NT2/D1 (cell line): ENCODE data around the gene FBXL17.

Experiments
- DNase-seq: peaks from one replicate; pipeline ENCODE4 v3.0.0-alpha.2; 2011; ENCODE audit warnings: low read depth, low spot score
- H3K27me3 ChIP-seq: 2 replicates; pipeline ENCODE4 v1.6.0; 2011; ENCODE audit warnings: mild to moderate bottlenecking; ENCODE audit not compliant: insufficient read length, insufficient read depth
- H3K36me3 ChIP-seq: 2 replicates; pipeline ENCODE4 v1.6.1; 2011; ENCODE audit warnings: mild to moderate bottlenecking, low read length, mixed read lengths; ENCODE audit not compliant: insufficient read depth, insufficient read length
- H3K4me1 ChIP-seq: 2 replicates; pipeline ENCODE4 v1.5.1; 2011; ENCODE audit not compliant: insufficient read depth, insufficient read length
- H3K4me3 ChIP-seq: 2 replicates; pipeline ENCODE4 v1.5.1; 2011; ENCODE audit warnings: low read depth; ENCODE audit not compliant: insufficient read length
- H3K9ac ChIP-seq: 2 replicates; pipeline ENCODE4 v1.6.0; 2011; ENCODE audit warnings: low read depth; ENCODE audit not compliant: insufficient read length
- H3K9me3 ChIP-seq: 2 replicates; pipeline ENCODE4 v1.5.1; 2011; ENCODE audit warnings: mild to moderate bottlenecking, low read length; ENCODE audit not compliant: insufficient read depth
- SUZ12 ChIP-seq: IDR thresholded peaks from 2 replicates; pipeline ENCODE4 v1.6.1; 2011; ENCODE audit not compliant: insufficient read length, insufficient read depth; ENCODE audit errors: extremely low read depth
- YY1 ChIP-seq: IDR thresholded peaks from 2 replicates; pipeline ENCODE4 v1.6.1; 2011; ENCODE audit not compliant: insufficient read length, insufficient read depth
- ZNF274 ChIP-seq: IDR thresholded peaks from 2 replicates; pipeline ENCODE4 v1.6.1; 2011; ENCODE audit warnings: mild to moderate bottlenecking, low read depth, low read length

Gene FBXL17

DNA sequence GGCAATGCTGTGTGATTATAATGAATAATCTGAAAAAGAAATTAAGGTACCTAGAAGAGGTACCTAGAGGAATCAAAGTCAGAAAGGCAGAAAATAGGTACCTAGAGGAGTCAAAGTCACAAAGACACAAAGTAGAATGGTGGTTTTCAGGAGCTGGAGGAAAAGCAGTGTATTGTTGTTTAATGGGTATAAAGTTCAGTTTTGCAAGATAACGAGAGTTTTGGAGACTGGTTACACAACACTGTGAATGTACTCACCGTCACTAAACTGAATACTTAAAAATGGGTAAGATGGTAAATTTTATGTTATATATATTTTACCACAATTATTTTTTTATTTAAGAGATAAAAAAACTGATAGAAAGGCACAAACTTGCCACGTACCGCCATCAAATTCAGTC, 57.0 kb downstream of the FBXL17 start:
- TF ChIP-seq ZNF274 (no peak), YY1 (no peak), SUZ12 (no peak)
- no peak for DNase-seq
- no peak overlapping the region for H3K9ac ChIP-seq
- H3K4me3 ChIP-seq = no peak overlapping the region
- H3K9me3 ChIP-seq = no peaks in the 10 kb centered on the region
- H3K4me1 ChIP-seq = no peaks in the 10 kb centered on the region
- H3K27me3 ChIP-seq = no peaks in the 10 kb centered on the region
- H3K36me3 ChIP-seq = no peaks in the 10 kb centered on the region

- no peaks in the 10 kb centered on the region for H3K27me3 ChIP-seq
- no peak overlapping the region for H3K9ac ChIP-seq
- no peaks in the 10 kb centered on the region for H3K36me3 ChIP-seq
- no peak for TF ChIP-seq YY1
- TF ChIP-seq SUZ12 = no peak
- no peak for TF ChIP-seq ZNF274
- no peaks in the 10 kb centered on the region for H3K4me1 ChIP-seq
- DNase-seq = no peak
- no peak overlapping the region for H3K4me3 ChIP-seq
- no peaks in the 10 kb centered on the region for H3K9me3 ChIP-seq
Measured at GRCh38 chr5:108321341-108321740, 60.6 kb downstream of the FBXL17 start.

GRCh38 chr5:108320231-108320630, 61.7 kb downstream of the FBXL17 start:
- Histone ChIP-seq H3K27me3 (no peaks in the 10 kb centered on the region), H3K36me3 (no peaks in the 10 kb centered on the region), H3K4me1 (no peaks in the 10 kb centered on the region), H3K4me3 (no peak overlapping the region), H3K9me3 (no peaks in the 10 kb centered on the region), H3K9ac (no peak overlapping the region)
- no peak for DNase-seq
- TF ChIP-seq SUZ12 (no peak), YY1 (no peak), ZNF274 (no peak)

DNA sequence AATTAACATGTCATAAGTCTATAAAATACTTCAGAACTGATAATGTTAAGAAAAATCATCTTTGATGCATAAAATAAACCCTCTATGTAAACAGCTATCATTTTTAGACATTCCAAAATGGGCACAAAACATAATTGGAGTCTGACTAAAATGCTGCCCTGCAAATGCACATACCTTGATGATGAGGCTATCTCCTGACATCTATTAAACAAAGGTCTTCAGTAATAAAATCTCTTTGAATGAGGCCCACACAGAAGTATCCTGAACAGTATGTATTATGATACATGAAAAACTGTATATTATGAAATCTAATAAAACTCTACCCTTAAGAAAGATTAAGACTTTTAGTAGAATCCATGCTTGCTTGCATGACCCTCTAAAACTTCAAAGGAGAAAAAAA, 66.1 kb downstream of the FBXL17 start:
- Histone ChIP-seq H3K9ac (no peak overlapping the region), H3K4me3 (no peak overlapping the region), H3K27me3 (no peaks in the 10 kb centered on the region), H3K4me1 (no peaks in the 10 kb centered on the region), H3K36me3 (no peaks in the 10 kb centered on the region), H3K9me3 (no peaks in the 10 kb centered on the region)
- no peak for DNase-seq
- TF ChIP-seq SUZ12 (no peak), ZNF274 (no peak), YY1 (no peak)

DNA sequence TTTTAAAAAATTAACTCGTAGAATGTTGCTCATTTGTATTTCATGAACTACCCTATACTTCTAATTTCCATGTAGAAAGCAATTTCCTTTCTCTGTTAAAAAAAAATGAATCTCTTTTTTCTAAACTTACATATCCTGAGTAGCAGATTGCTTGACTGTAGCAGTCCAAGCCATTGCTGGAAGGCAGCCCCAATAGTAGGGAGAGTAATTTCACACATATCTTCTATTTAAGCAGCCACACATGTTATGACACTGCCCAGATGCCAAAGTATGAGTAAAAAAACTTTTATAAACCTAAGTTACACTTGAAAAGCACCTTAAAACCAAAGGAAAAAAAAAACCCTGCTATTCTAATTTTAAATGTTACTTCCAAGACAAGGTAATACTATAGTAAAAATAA, 69.6 kb downstream of the FBXL17 start:
- Histone ChIP-seq H3K4me3 (no peak overlapping the region), H3K27me3 (no peaks in the 10 kb centered on the region), H3K9me3 (no peaks in the 10 kb centered on the region), H3K36me3 (no peaks in the 10 kb centered on the region), H3K4me1 (no peaks in the 10 kb centered on the region), H3K9ac (no peak overlapping the region)
- no peak for DNase-seq
- TF ChIP-seq SUZ12 (no peak), YY1 (no peak), ZNF274 (no peak)

DNA sequence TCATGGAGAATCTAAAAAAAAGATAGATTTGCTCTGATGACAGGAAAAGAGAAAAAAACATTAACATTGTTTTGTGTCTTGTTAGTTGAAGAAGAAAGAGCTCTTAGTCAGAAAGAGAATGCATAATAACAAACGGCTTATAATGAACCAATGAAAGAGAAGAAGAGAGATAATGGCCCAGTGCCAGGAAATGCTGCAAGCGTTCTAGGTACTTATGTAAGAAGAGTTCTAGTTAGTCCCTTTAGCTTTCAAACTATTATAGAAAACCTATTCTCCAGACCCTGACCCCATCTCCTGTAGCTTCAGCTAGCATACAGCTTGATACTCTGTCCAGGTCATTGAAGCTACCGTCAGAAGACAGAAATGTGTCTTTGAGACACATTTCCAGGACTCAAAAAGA, 70.2 kb downstream of the FBXL17 start:
- H3K4me1 ChIP-seq = no peaks in the 10 kb centered on the region
- no peak overlapping the region for H3K4me3 ChIP-seq
- no peak overlapping the region for H3K9ac ChIP-seq
- no peaks in the 10 kb centered on the region for H3K27me3 ChIP-seq
- no peaks in the 10 kb centered on the region for H3K36me3 ChIP-seq
- no peaks in the 10 kb centered on the region for H3K9me3 ChIP-seq
- TF ChIP-seq SUZ12 = no peak
- no peak for TF ChIP-seq YY1
- no peak for TF ChIP-seq ZNF274
- DNase-seq = no peak

GRCh38 chr5:108303611-108304010, 78.3 kb downstream of the FBXL17 start:
- no peaks in the 10 kb centered on the region for H3K4me1 ChIP-seq
- TF ChIP-seq SUZ12 (no peak), YY1 (no peak), ZNF274 (no peak)
- H3K9ac ChIP-seq = no peak overlapping the region
- H3K36me3 ChIP-seq = no peaks in the 10 kb centered on the region
- no peaks in the 10 kb centered on the region for H3K27me3 ChIP-seq
- no peaks in the 10 kb centered on the region for H3K9me3 ChIP-seq
- H3K4me3 ChIP-seq = no peak overlapping the region
- DNase-seq = no peak

GRCh38 chr5:108303086-108303485, 78.8 kb downstream of the FBXL17 start:
- Histone ChIP-seq H3K9ac (no peak overlapping the region), H3K4me3 (no peak overlapping the region), H3K27me3 (no peaks in the 10 kb centered on the region), H3K9me3 (no peaks in the 10 kb centered on the region), H3K36me3 (no peaks in the 10 kb centered on the region), H3K4me1 (no peaks in the 10 kb centered on the region)
- DNase-seq = no peak
- TF ChIP-seq SUZ12 (no peak), ZNF274 (no peak), YY1 (no peak)
